Stimulated activated CD4-positive, alpha-beta T cell treated with anti-CD3 and anti-CD28 coated beads, Interleukin-15, amount 100 ng/mL, for 24 hours (primary cell): ENCODE data around the gene NFATC1.

Experiments
- DNase-seq: peaks from one replicate; pipeline ENCODE4 v3.0.0-alpha.2; 2020

Gene NFATC1

GRCh38 chr18:79424880-79425568, 29.3 kb downstream of the NFATC1 start:
- no peak for DNase-seq

GRCh38 chr18:79425569-79425886, 29.8 kb downstream of the NFATC1 start:
- no peak for DNase-seq

GRCh38 chr18:79426376-79427300, 30.9 kb downstream of the NFATC1 start:
- DNase-seq, result no peak

- no peak for DNase-seq
Observed at GRCh38 chr18:79427368-79428225, 31.9 kb downstream of the NFATC1 start.

- no peak for DNase-seq
Observed at GRCh38 chr18:79428287-79428686, 32.6 kb downstream of the NFATC1 start.

GRCh38 chr18:79429381-79429780, 33.7 kb downstream of the NFATC1 start:
- DNase-seq, result no peak

GRCh38 chr18:79429785-79430281, 34.1 kb downstream of the NFATC1 start:
- no peak for DNase-seq

- DNase-seq, result no peak
Observed at GRCh38 chr18:79432376-79433120, 36.8 kb downstream of the NFATC1 start.

- DNase-seq, result no peak
Observed at GRCh38 chr18:79433431-79433830, 37.7 kb downstream of the NFATC1 start.

GRCh38 chr18:79434607-79435401, 39.1 kb downstream of the NFATC1 start:
- no peak for DNase-seq

GRCh38 chr18:79436556-79437275, 41.0 kb downstream of the NFATC1 start:
- DNase-seq, result no peak

- DNase-seq, result no peak
Observed at GRCh38 chr18:79438089-79438897, 42.6 kb downstream of the NFATC1 start.

- DNase-seq, result peak; percentile 62
Observed at GRCh38 chr18:79438898-79439627, 43.3 kb downstream of the NFATC1 start.

- DNase-seq, result no peak
Observed at GRCh38 chr18:79439628-79440023, 43.9 kb downstream of the NFATC1 start.

GRCh38 chr18:79440316-79441110, 44.8 kb downstream of the NFATC1 start:
- no peak for DNase-seq

GRCh38 chr18:79441420-79441819, 45.7 kb downstream of the NFATC1 start:
- no peak for DNase-seq

- no peak for DNase-seq
Observed at GRCh38 chr18:79442508-79443221, 46.9 kb downstream of the NFATC1 start.

GRCh38 chr18:79445221-79445620, 49.5 kb downstream of the NFATC1 start:
- DNase-seq, result no peak
